Activated CD4-positive, alpha-beta T cell treated with anti-CD3 and anti-CD28 coated beads for 1 hour (primary cell): ENCODE measurements around the gene HCRTR1.
"Not testable (repeated sequence)": the region's sequence is repeated elsewhere in the genome, so short reads cannot be mapped to it uniquely, and the experiment has no call there.

Source experiments
- DNase-seq: peaks from one replicate; pipeline ENCODE4 v3.0.0-alpha.2; 2020

HCRTR1 gene

GRCh38 chr1:31581821-31582810, 35.4 kb upstream of the HCRTR1 start:
- no peak for DNase-seq

DNA sequence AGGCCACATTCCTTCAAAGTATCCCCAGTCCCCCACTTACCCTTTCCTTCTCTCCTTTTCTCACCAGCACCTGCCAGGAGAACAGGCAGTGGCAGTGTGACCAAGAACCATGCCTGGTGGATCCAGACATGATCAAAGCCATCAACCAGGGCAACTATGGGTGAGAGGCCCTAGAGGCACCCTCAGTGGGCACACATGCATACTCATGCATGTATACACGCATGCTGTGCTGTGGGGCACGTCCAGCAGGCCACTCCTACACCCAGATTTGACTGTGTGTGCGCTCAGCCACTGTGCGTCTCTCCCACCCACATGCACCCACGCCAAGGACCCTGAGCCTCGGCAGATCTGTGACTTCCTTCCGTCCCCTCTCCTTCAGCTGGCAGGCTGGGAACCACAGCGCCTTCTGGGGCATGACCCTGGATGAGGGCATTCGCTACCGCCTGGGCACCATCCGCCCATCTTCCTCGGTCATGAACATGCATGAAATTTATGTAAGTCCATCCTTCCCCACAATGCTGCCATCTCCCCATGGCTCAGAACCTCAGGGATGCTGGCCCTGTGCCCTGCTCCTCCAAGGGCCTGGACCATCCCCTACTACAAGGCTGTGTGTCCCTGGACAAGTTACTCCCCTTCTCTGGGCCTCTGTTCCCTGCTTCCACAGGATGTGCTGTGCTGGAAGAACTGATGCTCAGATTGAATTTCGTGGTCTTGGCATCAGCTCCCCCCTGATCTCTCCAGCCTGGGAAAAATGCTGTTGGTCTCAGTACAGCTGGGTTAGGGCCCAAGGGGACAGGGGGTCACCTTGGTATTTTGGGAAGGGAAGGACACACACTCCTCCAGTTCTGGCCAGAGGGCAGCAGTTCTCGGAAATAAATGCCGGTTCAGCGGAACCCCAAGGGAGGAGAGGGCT, 34.2 kb upstream of the HCRTR1 start:
- no peak for DNase-seq

DNA sequence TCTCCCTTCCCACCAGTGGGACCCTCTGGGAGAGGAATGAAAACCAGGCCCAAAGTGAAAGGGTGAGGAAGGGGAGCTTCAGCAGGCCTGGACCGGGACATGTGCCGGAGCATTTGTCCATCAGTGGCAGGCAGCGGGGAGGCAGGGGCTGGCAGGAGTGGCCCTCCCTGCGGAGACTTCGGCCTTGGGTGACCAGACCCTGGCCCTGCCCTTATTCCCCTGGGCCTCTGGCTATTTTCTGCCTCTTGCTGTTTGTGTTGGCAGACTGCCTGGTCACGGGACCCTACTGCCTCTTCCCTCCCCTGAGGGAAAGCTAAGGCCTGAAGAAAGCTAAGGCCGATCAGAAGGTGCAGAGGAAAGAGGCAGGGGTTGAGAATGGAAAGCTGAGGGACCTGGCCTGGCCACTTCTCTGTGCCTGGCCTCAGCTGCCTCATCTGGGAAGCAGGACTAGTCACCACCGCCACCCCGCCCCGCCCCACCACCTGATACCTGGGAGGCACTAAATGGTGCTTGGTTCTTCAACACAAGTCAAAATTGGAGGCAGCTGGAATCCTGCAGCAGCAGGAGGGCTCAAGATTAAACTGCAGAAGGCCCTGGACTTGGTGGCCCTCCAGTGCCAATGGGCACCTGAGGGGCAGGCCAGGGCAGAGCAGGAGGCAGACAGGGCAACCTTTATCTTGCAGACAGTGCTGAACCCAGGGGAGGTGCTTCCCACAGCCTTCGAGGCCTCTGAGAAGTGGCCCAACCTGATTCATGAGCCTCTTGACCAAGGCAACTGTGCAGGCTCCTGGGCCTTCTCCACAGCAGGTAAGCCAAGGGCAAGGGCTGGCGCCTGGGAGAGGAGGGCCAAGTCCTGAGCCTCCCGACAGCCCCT, 33.3 kb upstream of the HCRTR1 start:
- DNase-seq: no peak

DNA sequence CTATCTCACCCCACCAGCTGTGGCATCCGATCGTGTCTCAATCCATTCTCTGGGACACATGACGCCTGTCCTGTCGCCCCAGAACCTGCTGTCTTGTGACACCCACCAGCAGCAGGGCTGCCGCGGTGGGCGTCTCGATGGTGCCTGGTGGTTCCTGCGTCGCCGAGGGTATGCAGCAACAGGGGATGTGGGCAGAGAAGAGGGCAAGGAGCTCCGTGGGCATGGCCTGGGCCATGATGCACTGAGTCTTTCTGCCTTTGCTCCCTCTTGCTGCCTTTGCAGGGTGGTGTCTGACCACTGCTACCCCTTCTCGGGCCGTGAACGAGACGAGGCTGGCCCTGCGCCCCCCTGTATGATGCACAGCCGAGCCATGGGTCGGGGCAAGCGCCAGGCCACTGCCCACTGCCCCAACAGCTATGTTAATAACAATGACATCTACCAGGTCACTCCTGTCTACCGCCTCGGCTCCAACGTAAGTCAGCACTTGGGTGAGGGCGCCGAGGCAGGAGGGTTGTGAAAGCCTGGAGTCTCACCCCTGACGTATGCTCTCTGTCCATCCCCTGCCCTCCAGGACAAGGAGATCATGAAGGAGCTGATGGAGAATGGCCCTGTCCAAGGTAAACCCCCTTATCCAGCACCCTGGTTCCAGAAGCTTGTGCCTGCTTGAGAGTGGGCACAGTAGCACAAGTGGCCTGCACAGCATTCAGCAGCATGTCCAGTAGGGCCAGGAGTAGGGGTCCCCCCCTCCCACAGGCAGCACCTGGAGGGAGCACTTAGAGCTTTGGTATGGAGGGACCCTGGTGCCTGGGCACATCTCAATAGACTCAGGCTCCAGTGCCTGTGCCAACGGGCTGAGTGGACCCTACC, 32.4 kb upstream of the HCRTR1 start:
- DNase-seq: no peak

- no peak for DNase-seq
Measured at GRCh38 chr1:31585736-31586365, 31.6 kb upstream of the HCRTR1 start.

DNA sequence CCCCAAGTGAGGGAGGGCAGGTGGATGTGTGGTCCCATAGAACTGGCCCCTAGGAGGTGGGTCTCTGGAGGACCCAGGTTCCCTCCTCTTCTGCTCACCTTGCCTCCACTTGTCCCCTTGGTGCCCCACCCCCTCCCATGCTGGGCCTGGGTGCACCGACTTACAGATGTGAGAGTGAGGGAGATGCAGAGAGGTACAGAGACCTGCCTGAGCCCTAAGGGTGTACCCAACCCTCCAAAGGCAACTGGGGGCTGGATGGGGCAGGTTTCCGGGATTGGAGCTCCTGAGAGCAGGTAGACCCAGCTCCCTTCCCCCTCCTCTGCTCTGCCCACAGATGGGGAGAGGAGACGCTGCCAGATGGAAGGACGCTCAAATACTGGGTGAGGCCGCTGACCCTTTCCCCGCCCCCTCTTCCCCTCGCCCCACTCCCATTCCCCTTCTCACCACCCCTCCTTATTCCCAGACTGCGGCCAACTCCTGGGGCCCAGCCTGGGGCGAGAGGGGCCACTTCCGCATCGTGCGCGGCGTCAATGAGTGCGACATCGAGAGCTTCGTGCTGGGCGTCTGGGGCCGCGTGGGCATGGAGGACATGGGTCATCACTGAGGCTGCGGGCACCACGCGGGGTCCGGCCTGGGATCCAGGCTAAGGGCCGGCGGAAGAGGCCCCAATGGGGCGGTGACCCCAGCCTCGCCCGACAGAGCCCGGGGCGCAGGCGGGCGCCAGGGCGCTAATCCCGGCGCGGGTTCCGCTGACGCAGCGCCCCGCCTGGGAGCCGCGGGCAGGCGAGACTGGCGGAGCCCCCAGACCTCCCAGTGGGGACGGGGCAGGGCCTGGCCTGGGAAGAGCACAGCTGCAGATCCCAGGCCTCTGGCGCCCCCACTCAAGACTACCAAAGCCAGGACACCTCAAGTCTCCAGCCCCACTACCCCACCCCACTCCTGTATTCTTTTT, 30.8 kb upstream of the HCRTR1 start:
- DNase-seq: no peak

DNA sequence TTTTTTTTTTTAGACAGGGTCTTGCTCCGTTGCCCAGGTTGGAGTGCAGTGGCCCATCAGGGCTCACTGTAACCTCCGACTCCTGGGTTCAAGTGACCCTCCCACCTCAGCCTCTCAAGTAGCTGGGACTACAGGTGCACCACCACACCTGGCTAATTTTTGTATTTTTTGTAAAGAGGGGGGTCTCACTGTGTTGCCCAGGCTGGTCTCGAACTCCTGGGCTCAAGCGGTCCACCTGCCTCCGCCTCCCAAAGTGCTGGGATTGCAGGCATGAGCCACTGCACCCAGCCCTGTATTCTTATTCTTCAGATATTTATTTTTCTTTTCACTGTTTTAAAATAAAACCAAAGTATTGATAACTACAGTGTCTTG, 30.2 kb upstream of the HCRTR1 start:
- not testable (repeated sequence) for DNase-seq

GRCh38 chr1:31587720-31588423, 29.6 kb upstream of the HCRTR1 start:
- no peak for DNase-seq

GRCh38 chr1:31588751-31589515, 28.6 kb upstream of the HCRTR1 start:
- no peak for DNase-seq

- DNase-seq: no peak
Measured at GRCh38 chr1:31591425-31592093, 25.9 kb upstream of the HCRTR1 start.

DNA sequence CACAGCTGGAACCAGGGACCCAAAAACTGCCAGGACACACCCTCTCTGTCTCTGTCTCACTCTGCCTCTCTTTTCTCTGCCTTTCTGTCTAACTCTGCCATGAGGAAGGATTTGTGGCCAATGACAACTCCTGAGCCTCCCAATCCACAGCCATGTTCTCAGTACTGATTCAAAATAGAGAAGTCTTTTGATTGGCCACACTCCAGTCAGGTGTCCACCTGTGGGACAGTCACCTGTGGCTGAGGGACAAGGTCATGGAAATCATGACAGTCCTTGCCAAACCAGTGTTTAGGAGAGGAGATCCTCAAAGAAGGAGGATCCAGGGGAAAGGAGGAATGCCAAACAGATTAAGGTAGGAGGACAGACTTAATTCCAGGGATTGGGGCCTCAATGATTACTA, 25.4 kb upstream of the HCRTR1 start:
- no peak for DNase-seq

DNA sequence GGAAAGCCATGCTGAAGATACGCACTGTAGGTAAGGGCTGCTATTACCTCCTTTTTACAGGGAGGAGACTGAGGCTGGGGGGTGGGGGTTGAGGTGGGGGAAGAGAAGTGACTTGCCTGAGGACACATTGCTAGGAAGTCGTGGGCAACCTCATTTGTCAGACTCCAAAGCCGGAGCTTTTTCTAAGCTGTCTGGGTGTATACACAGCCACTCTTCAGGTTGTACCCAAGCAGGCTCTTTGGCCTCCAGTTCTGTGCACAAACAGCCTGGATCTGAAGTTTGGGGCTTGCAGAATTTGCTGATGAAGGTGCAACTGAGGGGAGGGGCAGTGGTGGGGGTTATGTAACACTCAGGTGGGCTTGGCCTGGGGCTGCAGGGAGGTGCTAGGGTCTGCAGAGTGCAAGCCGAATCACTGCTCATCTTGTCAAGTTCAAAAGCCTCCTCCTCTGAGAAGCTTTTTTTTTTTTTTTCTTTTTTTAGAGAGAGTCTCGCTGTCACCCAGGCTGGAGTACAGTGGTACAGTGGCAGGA, 24.3 kb upstream of the HCRTR1 start:
- no peak for DNase-seq

DNA sequence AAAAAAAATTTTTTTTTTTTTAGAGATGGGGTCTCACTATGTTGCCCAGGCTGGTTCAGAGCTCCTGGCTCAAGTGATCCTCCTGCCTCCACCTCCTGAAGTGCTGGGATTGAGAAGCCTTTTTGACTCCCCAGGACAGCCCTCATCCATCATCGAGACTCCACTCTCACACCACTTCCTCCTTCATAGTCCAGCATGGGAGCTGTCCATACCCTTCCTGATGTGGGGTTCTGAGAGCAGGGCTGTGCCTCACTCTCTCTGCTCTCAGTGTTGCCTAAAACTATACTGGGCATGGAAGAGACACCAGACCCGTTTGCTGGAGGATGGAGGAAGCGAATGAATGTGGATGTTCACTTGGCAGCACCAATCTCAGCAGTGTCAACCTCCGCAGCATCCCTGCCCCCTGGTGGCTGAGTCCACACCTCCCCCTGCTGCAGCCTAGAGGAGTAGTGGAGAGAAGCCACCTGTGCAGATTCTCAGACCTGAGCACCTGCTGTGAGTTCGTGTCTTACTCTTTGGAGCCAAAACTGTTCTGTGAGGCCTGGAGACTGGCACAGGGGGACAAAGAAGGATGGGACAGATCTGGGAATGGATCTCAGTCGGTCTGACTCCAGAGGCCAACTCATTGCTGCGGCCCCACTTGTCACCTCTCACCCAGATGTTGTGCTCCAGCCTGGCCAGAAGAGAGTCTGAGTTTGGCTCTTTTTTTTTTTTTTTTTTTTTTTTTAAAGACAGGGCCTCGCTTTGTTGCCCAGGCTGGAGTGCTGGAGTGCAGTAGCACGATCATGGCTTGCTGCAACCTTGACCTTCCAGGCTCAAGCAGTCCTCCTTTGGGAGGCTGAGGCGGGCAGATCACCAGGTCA, 23.5 kb upstream of the HCRTR1 start:
- peak; percentile 44 for DNase-seq

DNA sequence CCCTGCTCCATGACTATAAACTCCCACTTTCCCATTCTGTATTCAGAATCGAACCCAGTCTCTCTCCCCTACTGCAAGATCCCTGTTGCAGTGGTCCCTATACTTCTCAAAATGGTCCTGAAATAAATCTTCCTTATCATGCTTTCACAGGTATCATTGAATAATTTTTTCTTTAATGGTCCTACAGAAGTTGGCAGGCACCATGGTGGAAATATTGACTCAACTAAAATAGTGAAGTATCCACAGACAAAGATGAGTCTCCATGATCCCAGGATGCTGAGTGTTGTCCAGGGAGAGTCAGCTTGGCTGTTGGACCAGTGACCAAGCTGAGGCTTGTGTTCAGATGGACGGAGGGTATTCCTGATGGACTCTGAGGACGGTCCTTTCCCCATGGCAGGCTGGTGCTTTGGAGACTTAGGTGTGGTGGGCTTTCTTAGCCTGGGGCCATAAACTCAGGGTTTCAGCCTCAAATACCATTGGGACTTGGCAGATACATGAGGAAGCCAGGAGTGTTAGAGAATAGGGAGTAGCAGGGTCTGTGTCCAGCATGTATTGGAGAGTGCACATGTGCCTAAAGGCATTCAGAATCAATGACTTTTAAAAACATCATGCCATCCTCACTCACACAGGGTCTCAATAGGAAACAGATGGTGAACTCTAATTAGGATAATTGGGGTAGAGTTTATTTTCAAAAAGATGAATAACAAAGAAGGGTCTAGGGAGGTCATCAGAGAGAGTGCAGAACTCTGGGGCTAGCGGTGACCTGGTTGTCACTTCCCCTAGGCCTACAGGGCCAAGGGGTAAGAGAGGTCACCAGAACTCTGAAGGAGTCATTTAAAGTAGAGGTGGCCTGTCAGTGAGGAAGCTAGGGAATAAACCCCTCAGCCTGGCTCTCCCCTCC, 21.4 kb upstream of the HCRTR1 start:
- DNase-seq: no peak

DNA sequence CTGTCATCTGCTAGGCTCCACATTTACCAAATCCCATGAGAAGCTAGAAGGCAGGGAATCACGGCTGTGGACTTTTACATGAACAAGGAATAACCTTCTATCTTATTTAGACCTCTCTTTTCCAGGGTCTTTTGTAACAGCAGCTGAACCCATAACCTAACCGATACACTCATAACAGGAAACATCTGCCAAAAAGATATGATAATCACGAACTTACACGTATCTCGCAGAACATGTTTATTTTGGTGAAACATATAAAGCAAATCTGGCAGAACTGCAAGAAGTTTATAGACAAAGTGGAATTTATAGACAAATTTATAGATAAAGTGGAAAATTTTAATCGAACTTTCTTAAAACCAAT, 20.8 kb upstream of the HCRTR1 start:
- no peak for DNase-seq

GRCh38 chr1:31598980-31599379, 18.5 kb upstream of the HCRTR1 start:
- no peak for DNase-seq
